ENCODE measurements around the gene RSPH1. TPM values are rescaled to one million over a fixed set of nuclear protein-coding genes. Genes with fewer than 3 reads are reported as not detected.

The RSPH1 gene
- total RNA-seq, 2 experiments from 2014 or later: not detected

DNA sequence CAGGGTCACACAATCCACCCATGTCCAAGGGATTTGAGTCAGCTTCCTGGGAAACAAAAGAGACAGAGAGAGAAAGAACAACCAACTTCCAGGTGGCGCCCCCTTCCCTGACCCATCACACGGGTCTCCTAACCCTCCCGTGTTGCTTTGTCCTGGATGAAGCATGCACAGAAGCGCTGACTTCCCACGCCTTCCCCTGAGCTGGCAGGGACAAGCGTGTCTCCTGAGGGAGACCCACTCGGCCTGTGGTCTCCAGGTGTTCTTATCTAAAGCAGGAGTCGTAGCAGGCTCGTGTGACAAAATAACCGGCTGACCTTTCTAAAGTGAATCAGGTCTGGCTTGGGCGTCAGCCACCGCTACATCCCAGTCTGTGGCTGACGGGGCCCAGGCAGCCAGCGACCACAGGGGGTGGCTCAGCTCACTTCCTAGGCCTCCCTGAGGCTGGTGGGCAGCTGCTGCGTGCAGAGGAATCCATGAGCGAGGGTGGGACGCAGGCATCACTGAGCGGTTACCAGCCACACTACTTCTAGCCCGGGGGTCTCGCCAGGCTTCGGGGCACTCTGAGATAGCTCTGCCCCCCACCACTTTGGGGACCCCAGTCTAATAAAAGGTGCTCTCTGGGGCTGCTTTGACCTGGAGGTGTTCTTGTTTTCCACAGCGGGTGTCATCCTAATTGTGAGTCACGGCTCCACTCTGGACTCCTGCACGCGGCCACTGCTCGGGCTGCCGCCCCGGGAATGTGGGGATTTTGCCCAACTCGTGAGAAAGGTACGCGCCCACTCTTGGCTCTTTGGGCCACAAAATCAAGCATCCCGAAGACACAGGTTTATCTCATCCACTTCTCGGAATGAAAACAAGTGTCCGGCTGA lies 51.9 kb downstream of the RSPH1 start:
- peak; percentile 25 for DNase-seq
- CTCF ChIA-PET: interaction anchor here (1.0 kb wide), 2 partner anchors 70 to 106 kb away, joined by 3 read pairs; no protein-coding TSS in a partner anchor
- H3K9me3 Mint-ChIP-seq: peaks cover 6% of the 10 kb centered on the region
- H3K27me3 Mint-ChIP-seq: peaks cover 2% of the 10 kb centered on the region
- H3K36me3 Mint-ChIP-seq (ENCODE audit: low read depth): peaks cover 85% of the 10 kb centered on the region
- POLR2A ChIA-PET: interaction anchor here (1.3 to 1.4 kb wide), 2 partner anchors 35 to 70 kb away, joined by 3 read pairs; no protein-coding TSS in a partner anchor
- TF ChIP-seq, protein P1, sequence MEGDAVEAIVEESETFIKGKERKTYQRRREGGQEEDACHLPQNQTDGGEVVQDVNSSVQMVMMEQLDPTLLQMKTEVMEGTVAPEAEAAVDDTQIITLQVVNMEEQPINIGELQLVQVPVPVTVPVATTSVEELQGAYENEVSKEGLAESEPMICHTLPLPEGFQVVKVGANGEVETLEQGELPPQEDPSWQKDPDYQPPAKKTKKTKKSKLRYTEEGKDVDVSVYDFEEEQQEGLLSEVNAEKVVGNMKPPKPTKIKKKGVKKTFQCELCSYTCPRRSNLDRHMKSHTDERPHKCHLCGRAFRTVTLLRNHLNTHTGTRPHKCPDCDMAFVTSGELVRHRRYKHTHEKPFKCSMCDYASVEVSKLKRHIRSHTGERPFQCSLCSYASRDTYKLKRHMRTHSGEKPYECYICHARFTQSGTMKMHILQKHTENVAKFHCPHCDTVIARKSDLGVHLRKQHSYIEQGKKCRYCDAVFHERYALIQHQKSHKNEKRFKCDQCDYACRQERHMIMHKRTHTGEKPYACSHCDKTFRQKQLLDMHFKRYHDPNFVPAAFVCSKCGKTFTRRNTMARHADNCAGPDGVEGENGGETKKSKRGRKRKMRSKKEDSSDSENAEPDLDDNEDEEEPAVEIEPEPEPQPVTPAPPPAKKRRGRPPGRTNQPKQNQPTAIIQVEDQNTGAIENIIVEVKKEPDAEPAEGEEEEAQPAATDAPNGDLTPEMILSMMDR (IDR thresholded peaks at IDR 0.05): no peak
- ATAC-seq: no peak
- no peak overlapping the region for H3K4me3 Mint-ChIP-seq
- peak overlapping the region; percentile 2 for H3K27ac Mint-ChIP-seq
- intact Hi-C loops (cut with micrococcal nuclease): loop anchor here (5.0 kb wide), 1 partner anchor 42 kb away; the partner anchor contains the start of gene UBASH3A
- peaks cover 64% of the 10 kb centered on the region for H3K4me1 Mint-ChIP-seq (ENCODE audit: low read depth)

DNA sequence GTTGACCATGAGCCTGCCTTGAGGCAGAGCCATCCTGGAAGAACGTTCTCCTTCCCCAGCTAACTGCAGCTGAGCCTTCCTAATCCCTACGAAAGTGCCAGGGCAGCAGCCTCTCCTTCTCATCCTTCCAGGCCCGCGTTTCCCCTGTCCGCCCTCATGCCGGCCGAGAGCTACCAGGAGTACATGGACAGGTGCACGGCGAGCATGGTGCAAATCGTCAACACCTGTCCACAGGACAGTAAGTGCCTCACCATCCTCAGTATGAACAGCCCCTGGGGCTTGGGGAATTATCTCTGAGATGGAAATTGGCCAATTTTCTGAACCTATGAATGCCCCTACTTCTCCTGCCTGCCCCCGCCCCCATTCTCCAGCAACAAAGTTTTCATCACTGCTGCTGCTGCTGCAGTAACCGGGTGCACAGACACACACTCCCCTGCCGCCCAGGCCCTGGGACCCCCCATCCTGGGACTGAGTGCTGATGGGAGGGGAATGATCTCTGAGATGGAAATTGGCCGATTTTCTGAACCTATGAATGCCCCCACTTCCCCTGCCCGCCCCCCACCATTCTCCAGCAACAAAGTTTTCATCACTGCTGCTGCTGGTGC lies 52.7 kb downstream of the RSPH1 start:
- H3K36me3 Mint-ChIP-seq (ENCODE audit: low read depth): peaks cover 93% of the 10 kb centered on the region
- TF ChIP-seq, protein P1 (IDR thresholded peaks at IDR 0.05): no peak
- H3K4me1 Mint-ChIP-seq (ENCODE audit: low read depth): peaks cover 64% of the 10 kb centered on the region
- H3K27me3 Mint-ChIP-seq: peaks cover 2% of the 10 kb centered on the region
- ChIA-PET POLR2A (interaction anchor here (0.7 to 1.4 kb wide), 2 partner anchors 12 to 36 kb away, joined by 3 read pairs; no protein-coding TSS in a partner anchor), CTCF (no interaction called here)
- H3K9me3 Mint-ChIP-seq: peaks cover 6% of the 10 kb centered on the region
- no peak for ATAC-seq
- no peak overlapping the region for H3K27ac Mint-ChIP-seq
- no peak overlapping the region for H3K4me3 Mint-ChIP-seq
- DNase-seq: no peak
- intact Hi-C loops (cut with micrococcal nuclease): loop anchor here (5.0 kb wide), 1 partner anchor 41 kb away; the partner anchor contains the start of gene UBASH3A

DNA sequence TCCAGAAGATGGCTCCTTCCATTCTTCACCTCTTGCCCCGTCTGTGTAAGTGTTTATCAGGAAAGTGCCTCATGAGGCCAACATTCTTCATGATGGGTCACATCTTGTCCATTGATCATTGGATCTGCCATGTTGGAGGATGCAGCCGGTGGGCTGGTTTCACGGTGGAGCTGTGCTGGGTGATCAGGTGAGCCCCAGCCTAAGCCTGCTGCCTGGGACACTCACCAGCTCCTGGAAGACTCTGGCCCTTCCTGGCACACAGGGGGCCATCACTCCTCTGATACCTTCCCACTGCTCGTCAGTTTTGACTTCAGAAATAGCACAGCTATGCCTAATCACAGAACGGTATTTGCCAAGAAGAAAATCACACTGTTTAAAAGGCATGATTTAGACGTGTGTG lies 54.1 kb downstream of the RSPH1 start:
- ATAC-seq (no peak), DNase-seq (no peak)
- Mint-ChIP-seq H3K36me3 (ENCODE audit: low read depth) (peaks cover 93% of the 10 kb centered on the region), H3K4me3 (no peak overlapping the region), H3K27ac (peak overlapping the region; percentile 65), H3K9me3 (peaks cover 6% of the 10 kb centered on the region), H3K4me1 (ENCODE audit: low read depth) (peaks cover 59% of the 10 kb centered on the region), H3K27me3 (peaks cover 2% of the 10 kb centered on the region)
- TF ChIP-seq, protein P1 (IDR thresholded peaks at IDR 0.05): no peak
- ChIA-PET CTCF (interaction anchor here (1.0 to 2.1 kb wide), 3 partner anchors 19 to 131 kb away, joined by 3 to 10 read pairs (median 7); no protein-coding TSS in a partner anchor), POLR2A (interaction anchor here (1.1 to 1.6 kb wide), 3 partner anchors 13 to 44 kb away, joined by 3 to 6 read pairs (median 5); no protein-coding TSS in a partner anchor)
- intact Hi-C loops (cut with micrococcal nuclease): loop anchor here (5.0 kb wide), 1 partner anchor 40 kb away; the partner anchor contains the start of gene UBASH3A

DNA sequence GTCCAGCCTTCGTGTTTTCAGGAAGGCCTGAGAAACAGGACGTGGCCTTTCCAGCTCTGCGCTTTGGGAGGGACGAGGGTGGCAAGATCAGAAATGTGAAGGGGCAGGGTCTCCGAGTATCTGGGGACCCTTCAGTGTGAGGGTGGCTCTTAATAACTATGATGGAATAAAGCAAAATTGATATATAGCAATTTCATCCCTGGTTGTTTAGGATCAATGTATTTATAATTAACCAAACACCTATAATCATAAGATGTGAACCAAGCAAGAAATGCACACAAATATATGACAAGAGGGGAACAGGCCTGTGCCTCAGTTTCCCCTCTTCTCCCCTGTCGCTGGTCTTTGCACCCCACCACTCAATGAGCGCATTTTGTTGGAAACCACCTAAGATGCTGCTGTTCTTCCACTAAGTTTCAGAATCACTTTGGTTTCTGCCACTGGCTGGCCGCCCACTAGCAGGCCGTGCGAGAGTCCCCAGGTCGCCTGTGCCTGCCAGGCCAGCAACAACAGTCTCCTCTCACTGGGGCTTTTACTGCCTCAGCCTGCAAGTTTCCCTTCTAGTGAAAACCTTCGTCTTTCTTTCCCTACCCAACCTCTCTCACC lies 55.7 kb downstream of the RSPH1 start:
- intact Hi-C loops (cut with micrococcal nuclease): loop anchor here (5.0 kb wide), 1 partner anchor 38 kb away; the partner anchor contains the start of gene UBASH3A
- Mint-ChIP-seq H3K4me3 (peak overlapping the region; percentile 44), H3K36me3 (ENCODE audit: low read depth) (peaks cover 91% of the 10 kb centered on the region), H3K4me1 (ENCODE audit: low read depth) (peaks cover 58% of the 10 kb centered on the region), H3K9me3 (peaks cover 6% of the 10 kb centered on the region), H3K27me3 (peaks cover 2% of the 10 kb centered on the region), H3K27ac (peak overlapping the region; percentile 94)
- ATAC-seq (peak; percentile 67), DNase-seq (peak; percentile 85)
- TF ChIP-seq, protein P1 (IDR thresholded peaks at IDR 0.05): no peak
- ChIA-PET POLR2A (interaction anchor here (0.9 to 4.4 kb wide), 8 partner anchors 13 to 36 kb away, joined by 3 to 21 read pairs (median 4); partner anchors contain the start of gene UBASH3A), CTCF (interaction anchor here (1.3 to 2.1 kb wide), 3 partner anchors 46 to 130 kb away, joined by 3 to 10 read pairs (median 7); no protein-coding TSS in a partner anchor)

Measured in activated CD8-positive, alpha-beta T cell treated with anti-CD3 and anti-CD28 coated beads for 36 hours (primary cell).